Measurements from ENCODE around the gene OR7G3. TPM values are rescaled to one million over a fixed set of nuclear protein-coding genes. Genes with fewer than 3 reads are reported as not detected.

The OR7G3 gene
- total RNA-seq, result not detected

DNA sequence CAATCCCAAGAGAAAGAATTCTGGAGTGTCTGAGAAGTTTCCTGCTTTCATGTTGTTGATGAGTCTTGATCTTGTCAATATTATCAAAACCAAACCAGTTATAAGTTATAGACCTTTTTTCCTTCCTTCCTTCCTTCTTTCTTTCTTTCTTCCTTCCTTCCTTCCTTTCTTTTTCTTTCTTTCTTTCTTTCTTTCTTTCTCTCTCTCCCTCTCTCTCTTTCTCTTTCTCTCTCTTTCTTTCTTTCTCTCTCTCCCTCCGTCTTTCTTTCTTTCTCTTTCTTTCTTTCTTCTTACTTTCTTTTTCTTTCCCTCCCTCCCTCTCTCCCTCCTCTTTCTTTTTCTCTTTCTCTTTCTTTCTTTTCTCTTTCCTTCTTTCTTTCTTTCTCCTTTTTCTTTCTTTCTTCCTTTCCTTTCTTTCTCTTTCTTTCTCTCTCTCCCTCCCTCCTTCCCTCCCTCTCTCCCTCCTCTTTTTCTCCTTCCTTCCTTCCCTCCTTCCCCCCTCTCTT, at the start of gene OR7G3:
OR7G3 (minus strand) TSS at position 51 of the 506 bp plus-strand sequence; CDS start at position 51, 0 bp downstream.

GRCh38 chr19:9140159-9140874, 13.6 kb upstream of the OR7G3 start, which contains the start of gene ZNF317:
Gene ZNF317, plus strand, starts transcription at chr19:9140397. Its CDS starts 15,620 bp downstream, at chr19:9156017.

GRCh38 chr19:9115307-9115813, 11.4 kb downstream of the OR7G3 start, which contains the start of gene OR7G1:
Gene OR7G1, minus strand, starts transcription at chr19:9115763. Its CDS starts 0 bp downstream, at chr19:9115763.

GRCh38 chr19:9107375-9107774, 19.4 kb downstream of the OR7G3 start, which contains the start of gene OR7G2:
Gene OR7G2, minus strand, starts transcription at chr19:9107475. Its CDS starts 4,232 bp downstream, at chr19:9103243.

DNA sequence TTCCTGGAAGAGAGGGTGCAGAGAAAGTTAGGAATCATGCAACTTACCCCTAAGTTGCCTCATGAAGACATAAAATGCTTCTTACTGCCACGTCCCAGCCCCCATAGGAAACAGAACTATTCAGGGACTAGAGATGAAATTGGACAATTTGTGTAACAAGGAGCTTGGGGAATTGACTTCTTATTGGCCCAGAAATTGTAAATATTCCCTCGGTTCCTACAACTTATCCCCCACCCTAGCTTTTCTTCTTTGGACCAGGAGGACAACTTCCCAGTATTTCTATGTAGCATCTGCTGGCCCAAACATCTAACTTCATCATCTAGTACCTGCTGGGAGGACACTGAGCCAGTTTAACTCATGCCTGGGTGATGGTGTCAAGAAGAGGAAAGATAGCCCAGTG, 40.0 kb downstream of the OR7G3 start, which contains the start of gene OR1M1:
OR1M1 (plus strand) TSS at position 301 of the 400 bp plus-strand sequence. CDS start 6,184 bp downstream, outside the sequence.

Small RNA genes lying within 50 kb of the gene (small RNA-seq; reads per million reads assigned to genes)
- not detected for gene OR1M4P (ENCODE audit: low replicate concordance)

Other genes starting within 250 kb of the OR7G3 start
- not detected for gene MUC16, start 116.5 kb downstream of the OR7G3 start, total RNA-seq
- not detected for gene OR1M1, start 39.9 kb downstream of the OR7G3 start, total RNA-seq
- gene OR7G2, start 19.5 kb downstream of the OR7G3 start, total RNA-seq, result not detected
- gene OR7G1, start 11.2 kb downstream of the OR7G3 start, total RNA-seq, result not detected
- 31.0 TPM for gene ZNF317, start 13.4 kb upstream of the OR7G3 start, total RNA-seq
- gene OR7D2, start 52.0 kb upstream of the OR7G3 start, total RNA-seq, result not detected
- gene OR7D4, start 92.6 kb upstream of the OR7G3 start, total RNA-seq, result not detected
- not detected for gene OR7E24, start 124.0 kb upstream of the OR7G3 start, total RNA-seq
- 26.3 TPM for gene ZNF699, start 182.9 kb upstream of the OR7G3 start, total RNA-seq
- gene ZNF559, start 197.2 kb upstream of the OR7G3 start, total RNA-seq, result 48.8 TPM
- 14.7 TPM for gene ZNF177, start 236.1 kb upstream of the OR7G3 start, total RNA-seq

Measured in parietal lobe (tissue), 2 donors.